HG03354 (cell line): ENCODE data around the gene STRBP.
A peak's percentile ranks its signal among the peaks of the same experiment; 100 is the strongest.
"Not testable (repeated sequence)": the region's sequence is repeated elsewhere in the genome, so short reads cannot be mapped to it uniquely, and the experiment has no call there.

Experiments
- ATAC-seq: cut with Tn5 transposase; IDR thresholded peaks from one replicate; pipeline ENCODE4 v1.9.1; 2021; ENCODE audit warnings: mild to moderate bottlenecking; ENCODE audit not compliant: unreplicated experiment, poor library complexity, severe bottlenecking

The STRBP gene

DNA sequence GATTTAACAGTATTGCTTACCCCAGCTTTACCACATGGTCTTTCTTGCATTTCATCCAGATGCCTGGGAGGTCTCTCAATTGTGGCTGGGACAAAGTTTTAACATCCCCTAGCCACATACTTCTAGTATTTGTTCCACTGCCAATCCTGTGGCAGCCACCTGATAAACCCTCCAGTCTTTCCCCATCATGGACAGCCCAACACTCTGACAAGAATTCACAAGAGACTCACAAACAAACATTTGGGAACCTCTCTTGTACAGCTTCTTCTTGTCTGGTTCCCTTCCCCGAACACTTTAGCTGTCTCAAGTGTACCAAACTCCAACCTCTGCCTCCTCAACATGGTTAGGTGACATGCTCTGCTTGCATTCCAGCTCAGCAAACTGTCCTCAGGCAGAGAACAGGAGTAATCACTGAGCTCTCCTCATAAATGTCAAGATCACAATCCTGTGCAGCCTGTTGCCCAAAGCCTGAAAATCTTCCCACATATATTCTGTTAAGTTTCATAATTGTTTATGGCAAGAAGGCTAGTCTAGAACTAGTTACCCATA is 59.7 kb downstream of the STRBP start:
- ATAC-seq, result no peak

DNA sequence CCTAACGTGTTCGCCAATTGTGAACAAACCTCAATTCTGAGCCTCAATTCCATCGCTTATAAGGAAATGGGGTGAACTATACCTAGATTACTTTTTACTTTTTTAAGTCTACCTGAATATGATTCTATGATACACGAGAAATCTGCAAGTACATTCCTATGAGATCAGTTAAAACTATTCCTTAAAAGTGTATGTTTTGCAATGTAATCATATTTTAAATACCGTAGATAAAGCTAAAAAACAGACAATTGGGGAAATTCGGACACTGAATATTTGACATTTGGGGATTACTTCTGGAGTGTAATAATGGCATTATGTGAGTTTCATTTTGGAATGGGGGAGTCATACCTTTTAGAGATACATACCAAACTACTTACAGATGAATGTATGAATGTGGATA is 62.3 kb downstream of the STRBP start:
- ATAC-seq, result no peak

DNA sequence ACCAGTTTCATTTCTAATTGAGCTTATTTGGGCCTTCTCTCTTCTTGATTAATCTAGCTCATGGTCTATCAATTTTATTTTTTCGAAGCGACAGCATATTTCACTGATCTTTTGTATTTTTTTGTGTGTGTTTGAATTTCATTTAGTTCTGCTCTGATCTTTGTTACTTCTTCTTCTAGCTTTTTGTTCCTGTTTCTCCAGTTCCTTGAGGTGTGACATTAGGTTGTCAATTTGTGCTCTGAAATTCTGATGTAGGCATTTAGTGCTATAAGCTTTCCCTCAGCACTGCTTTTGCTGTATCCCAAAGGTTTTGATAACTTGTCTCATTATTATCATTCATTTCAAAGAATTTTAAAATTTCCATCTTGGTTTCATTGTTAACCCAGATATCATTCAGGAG is 67.3 kb downstream of the STRBP start:
- ATAC-seq, result no peak

DNA sequence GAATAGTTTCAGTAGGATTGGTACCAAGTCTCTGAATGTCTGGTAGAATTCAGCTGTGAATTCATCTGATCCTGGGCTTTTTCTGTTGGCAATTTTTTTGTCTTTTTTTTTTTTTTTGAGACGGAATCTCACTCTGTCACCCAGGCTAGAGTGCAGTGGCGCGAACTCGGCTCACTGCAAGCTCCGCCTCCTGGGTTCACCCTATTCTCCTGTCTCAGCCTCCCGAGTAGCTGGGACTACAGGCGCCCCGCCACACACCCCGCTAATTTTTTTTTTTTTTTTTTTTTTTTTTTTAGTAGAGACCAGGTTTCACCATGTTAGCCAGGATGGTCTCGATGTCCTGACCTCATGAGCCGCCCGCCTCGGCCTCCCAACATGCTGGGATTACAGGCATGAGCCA is 67.9 kb downstream of the STRBP start:
- not testable (repeated sequence) for ATAC-seq

DNA sequence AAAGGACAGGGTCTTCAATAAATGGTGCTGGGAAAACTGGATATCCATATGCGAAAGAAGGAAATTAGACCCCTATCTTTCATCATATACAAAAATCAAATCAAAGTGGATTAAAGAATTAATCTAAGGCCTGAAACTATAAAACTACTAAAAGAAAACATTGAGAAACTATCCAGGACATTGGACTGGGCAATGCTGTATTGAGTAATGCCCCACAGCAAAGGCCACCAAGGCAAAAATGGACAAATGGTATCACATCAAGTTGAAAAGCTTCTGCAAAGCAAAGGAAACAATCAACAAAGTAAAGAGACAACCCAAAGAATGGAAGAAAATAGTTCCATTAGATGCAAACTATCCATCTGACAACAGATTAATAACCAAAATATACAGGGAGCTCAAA is 72.3 kb downstream of the STRBP start:
- no peak for ATAC-seq

DNA sequence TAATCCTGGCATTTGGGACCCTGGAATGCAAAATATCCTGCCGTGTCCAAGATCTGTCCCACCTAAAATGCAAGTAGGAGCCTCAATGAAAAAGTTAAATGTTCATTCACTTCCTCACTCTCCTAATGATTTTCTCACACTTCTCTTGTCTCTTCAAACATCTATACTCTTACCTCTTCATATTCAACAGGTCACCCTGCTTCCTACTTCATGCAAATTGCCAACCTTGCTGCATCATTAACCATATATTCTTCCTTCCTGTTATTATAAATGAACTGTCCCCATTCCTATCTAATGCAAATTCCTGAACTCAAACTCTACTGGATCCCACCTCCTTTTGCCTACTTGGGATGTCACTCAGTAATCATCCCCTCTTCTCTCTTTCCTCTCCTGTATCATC is 74.4 kb downstream of the STRBP start:
- ATAC-seq, result no peak

DNA sequence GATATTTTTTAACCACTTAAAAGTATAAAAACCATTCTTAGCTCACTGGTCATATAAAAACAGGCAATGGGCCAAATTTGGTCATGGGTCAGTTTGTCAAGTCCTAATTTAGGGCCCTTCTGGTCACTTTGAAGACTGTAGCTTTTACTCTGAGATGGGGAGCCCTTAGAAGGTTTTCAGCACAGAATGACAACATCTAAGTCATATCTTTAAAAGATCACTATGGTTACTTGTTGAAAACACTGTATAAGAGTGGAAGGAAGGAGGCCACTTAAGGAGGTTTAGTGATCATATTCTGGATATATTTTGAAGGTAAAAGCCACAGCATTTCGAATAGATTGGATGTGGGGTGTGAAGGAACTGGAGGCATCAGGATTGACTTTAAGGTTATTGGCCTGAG is 76.7 kb downstream of the STRBP start:
- no peak for ATAC-seq

DNA sequence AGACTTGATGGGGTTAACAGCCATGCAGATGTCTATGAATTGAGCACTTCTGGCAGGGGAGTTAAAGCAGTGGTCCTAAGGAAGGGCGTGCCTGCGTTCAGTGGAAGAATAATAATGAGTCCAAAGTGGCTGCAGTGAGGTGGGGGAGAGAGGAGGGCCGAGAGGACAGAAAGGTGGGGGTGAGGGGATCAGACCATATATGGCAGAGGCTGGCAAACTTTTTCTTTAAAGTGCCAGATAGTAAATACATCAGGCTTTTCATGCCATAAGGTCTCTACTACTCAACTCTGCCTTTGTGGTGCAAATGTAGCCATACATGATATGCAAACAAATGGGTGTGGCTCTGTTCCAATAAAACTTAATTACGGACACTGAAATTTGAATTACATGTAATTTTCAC is 77.1 kb downstream of the STRBP start:
- ATAC-seq, result no peak

DNA sequence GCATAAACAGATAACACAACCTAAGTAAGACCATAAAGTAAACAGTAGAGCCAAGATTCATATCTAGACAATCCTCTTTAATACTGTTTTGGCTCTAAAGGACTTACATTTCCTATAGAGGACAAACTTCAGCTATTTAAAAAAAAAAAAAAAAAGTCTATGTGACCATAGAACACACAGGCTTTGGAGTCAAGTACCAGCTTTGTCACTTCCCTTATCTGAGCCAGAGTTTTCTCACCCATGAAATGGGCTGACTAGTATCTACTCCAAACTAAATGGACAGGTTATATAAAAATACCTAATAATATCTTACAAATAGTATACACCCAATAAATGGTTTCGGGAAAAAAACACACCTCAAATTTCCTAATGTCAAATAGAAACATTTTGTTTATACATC is 81.3 kb downstream of the STRBP start:
- no peak for ATAC-seq

DNA sequence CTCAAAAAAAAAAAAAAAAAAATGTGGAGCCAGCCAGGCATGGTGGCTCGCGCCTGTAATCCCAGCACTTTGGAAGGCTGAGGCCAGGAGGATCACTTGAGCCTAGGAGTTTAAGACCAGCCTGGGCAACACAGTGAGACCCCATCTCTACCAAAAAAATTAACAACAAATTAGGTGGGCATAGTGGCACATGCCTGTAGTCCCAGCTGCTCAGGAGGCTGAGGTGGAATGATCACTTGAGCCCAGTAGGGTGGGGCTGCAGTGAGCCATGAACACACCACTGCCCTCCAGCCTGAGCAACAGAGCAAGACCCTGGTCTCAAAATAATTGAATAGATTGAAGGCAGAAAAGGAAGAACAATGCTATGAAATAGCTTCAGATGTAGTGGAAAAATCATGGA is 82.4 kb downstream of the STRBP start:
- ATAC-seq, result not testable (repeated sequence)

DNA sequence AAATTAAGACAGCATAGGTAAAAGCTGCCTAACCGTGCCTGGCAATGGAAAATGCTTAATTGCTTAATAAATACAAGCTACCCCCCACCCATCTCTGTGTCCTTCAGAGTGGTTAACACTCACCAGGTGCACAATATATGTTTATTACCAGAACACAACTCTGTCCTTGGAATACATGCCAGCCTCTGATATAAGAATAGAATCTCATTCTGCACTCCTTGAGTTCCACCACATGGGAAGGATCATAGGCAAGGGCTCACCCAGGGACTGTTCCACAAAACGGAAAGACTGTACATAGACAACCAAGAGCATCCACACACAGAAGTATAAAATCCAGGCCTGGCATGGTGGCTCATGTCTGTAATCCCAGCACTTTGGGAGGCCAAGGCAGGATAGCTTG is 91.4 kb downstream of the STRBP start:
- no peak for ATAC-seq

DNA sequence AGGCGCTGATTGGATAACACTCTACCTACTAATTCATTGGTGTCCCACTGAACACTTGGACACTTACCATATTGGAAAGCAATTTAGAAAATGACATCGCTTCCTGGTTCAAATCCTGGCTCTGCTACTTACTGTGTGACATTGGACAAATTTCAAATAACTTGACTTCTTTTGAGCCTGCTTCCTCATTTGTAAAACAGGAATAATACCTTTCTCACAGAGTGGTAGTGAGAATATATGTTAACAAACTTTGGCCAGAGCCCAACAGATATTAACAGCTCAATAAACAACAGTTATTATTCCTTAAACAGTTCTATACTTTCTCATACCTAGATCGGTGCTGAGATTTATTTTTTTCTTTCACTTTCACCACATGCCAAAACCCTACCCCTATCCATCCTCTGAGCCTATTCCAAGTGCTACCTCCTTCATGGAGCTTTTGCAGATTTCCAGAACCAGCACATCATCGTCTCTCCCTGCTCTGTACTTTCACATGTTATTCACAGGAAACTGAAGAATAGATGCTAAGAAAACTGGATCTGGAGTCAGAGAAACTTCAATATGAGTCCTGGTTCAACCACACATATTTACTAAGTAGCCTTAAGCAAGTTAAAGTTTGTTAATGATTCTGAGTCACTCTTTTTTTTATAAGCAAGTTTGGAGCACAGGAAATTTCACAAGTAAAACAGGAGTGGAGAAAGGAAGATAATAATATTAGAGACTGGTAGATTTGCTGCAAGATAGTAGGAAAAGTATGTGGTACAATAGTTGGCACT is 92.3 kb downstream of the STRBP start:
- ATAC-seq, result no peak

DNA sequence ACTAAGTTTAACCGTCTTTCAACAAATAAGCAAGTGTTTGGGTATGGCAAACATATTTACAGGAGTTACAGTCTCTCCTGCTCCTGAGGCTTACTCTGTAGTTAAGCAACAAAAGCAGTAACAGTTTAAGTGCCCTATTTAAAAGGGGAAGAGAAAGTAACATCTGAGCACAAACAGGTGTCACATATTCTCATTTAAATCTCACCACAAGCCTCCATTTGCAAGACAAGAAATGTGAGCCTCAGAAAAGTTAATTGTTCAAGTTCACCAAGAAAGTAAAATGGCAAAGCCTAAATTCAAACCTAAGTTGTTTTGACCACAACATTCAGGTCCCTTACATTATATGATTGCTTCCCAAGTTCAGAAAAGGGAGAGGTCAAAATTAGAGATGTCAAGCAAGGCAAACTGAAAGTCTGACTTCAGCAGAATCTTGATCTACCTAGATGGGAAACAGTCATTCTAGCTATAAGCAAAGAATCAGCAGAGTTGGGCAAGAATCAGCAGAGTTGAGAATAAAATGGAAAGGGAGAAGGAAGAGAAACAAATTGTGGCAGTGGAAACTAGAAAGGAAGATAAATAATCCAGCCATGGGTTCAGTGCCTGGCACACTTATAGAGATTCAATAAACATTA is 93.4 kb downstream of the STRBP start:
- peak; percentile 94 for ATAC-seq

DNA sequence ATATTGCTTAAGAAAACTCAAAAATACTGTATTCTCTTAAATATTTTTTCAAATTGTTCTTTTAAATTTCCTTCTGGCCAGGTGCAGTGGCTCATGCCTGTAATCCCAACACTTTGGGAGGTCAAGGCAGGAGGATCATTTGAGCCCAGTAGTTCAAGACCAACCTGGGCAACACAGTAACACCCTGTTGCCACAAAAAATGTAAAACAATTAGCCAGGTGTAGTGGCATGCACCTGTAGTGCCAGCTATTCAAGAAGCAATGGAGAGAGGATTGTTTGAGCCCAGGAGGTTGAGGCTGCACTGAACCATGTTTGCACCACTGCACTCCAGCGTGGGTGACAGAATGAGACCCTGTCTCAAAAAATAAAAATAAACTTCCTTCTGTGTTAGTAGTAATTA is 94.3 kb downstream of the STRBP start:
- no peak for ATAC-seq

DNA sequence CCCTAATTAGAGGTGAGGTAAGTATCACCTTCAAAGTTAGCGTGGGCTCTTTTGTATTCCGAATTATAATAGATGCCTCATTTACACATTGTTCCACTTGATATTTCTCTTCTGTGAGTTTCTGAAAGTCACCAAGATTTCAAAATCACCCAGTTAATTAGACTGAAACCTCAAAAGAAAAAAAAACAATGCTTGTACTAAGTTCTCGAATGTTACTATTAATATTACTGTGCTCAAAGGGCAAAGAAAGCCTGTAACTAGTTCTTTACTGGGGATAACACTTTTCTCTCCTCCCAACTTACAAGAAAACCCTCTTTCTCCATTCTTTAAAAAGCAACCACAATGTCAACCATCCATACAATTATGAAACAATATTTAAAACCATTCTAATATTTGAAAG is 98.5 kb downstream of the STRBP start:
- no peak for ATAC-seq

DNA sequence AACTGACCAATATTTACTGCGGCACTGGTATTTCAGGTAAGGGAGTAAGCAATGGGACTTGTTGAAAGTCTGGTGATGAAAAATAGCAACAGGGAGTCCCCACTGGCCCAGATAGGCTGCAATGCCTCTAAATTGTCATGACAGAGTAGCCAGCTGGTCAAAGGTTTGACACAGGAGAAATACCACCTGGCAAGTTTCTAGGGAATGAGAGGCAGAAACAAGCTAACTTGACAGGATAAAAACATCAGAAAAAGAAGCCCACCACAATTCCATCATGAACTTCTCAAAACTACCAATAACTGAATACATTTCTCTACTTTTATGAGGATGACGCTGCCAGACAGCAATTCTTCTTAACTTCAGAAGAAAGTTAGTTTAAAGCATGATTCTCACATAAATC is 99.8 kb downstream of the STRBP start:
- ATAC-seq, result no peak

DNA sequence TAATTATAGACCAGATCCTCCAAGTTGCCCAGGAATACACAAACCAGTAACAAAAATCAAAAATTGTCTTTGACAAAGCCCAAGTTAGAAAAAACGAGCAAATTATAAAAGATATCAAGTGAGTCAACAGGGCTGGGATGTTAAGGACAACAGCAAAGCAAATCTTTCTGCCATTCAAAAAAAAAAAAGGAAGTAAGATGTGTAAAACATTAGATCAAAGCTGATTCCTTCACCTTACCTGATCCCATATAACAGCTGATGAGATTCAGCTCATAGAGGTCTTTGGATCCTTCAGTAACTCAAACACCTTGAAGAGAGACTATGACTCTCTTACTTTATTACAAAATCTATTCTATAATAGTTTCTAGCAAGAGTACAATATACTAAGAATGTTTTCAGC is 100.9 kb downstream of the STRBP start:
- ATAC-seq, result no peak

DNA sequence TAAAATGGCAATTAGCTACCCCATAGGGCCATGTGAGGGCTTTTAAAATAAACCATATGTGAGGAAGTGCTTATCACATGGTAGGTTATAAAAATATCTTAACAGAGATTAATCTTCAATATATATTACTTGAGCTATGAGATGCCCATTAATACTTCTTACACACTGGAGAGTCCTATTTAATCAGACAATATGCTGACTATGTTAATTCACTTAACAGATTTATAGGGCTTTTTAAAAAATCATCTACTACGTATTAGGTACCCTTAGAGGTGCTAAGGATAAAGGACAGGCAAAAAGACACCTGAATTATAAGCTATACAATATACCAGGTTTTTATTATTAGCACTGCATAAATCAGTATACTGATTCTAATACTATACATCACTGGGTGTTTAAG is 102.6 kb downstream of the STRBP start:
- ATAC-seq, result no peak

DNA sequence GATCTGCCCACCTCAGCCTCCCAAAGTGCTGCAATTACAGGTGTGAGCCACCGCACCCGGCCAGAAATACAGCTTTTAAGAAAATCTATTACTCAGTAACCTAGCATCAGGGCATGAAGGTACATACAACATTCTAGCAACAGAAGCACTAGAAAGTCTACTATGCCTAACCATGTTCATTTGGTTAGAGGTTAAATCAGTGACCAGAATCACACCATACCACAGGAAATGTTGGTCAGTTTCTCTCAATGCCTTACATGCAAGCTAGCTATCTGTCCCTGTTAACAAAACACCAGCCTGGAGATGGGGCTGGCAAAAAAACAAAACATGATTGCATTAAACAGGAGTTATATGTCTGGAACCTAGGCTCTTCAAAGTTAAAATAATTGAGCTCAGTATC is 104.1 kb downstream of the STRBP start:
- ATAC-seq, result peak; percentile 83

DNA sequence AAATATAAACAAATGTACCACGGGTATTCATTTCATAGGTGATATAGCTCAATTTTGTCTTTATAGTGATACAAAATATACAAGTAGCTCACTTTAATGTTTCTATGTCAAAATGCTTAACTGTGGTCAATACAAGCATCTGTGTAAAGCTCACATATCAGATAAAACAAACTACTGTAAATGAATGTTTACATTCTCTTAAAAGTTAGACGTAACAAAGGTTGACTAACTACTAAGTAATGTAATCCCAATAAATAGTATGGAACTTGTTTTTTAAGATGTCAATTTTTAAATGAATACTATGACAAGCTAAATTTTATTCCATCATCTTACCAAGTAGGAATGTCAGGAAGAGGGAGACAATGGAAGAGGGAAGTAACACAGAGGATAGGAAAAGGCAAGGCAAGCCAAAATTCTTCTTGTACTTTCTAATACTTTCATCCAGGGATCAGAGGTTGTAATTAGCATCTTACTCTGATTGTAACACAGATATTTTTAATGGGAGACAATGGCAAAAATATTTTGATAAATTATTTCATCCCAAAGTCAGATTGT is 105.5 kb downstream of the STRBP start:
- ATAC-seq, result no peak

DNA sequence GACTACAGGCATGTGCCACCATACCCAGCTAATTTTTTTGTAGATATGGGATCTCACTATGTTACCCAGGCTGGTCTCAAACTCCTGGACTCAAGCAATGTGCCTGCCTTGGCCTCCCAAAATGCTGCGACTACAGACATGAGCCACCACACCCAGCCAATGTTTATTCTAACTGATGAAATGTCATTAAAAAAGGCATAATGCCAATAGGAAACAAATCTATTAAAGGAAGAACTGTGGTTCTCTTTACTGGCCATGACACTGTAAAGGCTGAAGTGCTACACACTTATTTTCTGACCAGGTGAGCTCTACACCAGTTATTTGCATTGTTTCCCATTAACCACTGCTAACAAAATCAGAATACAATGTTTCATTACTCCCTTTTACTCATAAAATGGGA is 106.0 kb downstream of the STRBP start:
- no peak for ATAC-seq
